ENCODE measurements around the gene ZMAT2.
A peak's percentile ranks its signal among the peaks of the same experiment; 100 is the strongest.
"Not testable (repeated sequence)": the region's sequence is repeated elsewhere in the genome, so short reads cannot be mapped to it uniquely, and the experiment has no call there.

The ZMAT2 gene

DNA sequence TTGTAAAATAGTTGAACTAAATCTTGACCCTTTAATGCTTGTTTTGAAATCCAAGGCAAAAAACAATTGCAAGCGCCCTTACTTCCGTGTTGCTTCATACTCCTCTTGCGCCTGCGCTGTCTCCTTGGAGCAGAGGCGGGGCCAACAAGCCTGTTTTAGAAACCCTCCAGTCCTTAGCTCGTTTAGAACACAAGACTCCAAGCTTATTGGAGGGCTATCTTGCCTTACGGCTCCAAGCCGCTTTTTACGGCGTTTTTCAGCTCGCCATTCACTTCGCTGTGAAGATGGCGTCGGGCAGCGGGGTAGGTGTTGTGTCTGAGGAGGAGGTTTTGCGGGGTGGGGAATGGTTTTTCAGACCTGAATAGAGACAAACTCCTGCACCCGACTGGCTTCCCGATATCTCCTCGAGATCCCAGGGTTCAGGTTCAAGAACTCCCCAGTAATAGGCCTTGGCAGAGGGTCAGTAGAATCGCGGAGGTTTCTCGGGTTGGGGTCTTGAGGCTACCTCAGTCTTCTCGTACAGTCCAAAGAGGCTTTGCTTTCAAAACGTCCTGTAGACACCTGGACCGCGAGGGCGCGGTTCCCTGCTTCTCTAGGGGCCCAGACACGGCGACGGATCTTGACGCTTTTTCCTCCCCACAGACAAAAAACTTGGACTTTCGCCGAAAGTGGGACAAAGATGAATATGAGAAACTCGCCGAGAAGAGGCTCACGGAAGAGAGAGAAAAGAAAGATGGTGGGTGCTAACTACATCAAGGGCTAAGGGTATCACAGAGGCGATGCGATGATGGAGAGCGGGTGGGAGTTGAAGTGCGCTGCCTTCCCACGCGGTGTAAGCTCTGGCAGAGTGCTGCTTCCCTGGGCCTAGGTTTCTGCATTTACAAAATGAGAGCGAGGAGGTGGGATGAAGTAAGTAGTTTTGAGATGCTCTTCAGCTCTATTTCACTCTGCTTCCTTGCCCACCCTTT, at the start of gene ZMAT2:
TSS of gene ZMAT2 (plus strand) at position 271 of the 968 bp plus-strand sequence. CDS start at position 285, 14 bp downstream.
- peak; percentile 96 for DNase-seq (ENCODE audit: extremely low read depth, low read depth)
- no peak for TF ChIP-seq CTCF (IDR thresholded peaks at IDR 0.05; ENCODE audit: low read depth, low read length)

- TF ChIP-seq CTCF (IDR thresholded peaks at IDR 0.05; ENCODE audit: low read depth, low read length) = no peak
- DNase-seq (ENCODE audit: extremely low read depth, low read depth) = no peak
These were observed 41.4 kb upstream of the ZMAT2 start for GRCh38 chr5:140658870-140659269.

GRCh38 chr5:140660371-140660770, 39.9 kb upstream of the ZMAT2 start:
- DNase-seq (ENCODE audit: extremely low read depth, low read depth) = not testable (repeated sequence)

DNA sequence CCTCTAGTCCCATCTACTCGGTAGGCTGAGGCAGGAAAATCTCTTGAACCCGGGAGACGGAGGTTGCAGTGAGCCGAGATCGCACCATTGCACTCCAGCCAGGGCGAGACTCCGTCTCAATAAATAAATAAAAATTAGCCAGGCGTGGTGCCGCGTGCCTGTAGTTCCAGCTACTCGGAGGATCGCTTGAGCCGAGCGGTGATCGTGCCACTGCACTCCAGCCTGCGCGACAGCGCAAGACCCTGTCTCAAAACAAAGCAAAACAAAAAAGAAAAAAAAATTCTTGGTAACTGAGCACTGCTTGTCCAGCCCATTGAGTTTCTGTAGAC, 36.3 kb upstream of the ZMAT2 start:
- DNase-seq (ENCODE audit: extremely low read depth, low read depth) = no peak
- no peak for TF ChIP-seq CTCF (IDR thresholded peaks at IDR 0.05; ENCODE audit: low read depth, low read length)

DNA sequence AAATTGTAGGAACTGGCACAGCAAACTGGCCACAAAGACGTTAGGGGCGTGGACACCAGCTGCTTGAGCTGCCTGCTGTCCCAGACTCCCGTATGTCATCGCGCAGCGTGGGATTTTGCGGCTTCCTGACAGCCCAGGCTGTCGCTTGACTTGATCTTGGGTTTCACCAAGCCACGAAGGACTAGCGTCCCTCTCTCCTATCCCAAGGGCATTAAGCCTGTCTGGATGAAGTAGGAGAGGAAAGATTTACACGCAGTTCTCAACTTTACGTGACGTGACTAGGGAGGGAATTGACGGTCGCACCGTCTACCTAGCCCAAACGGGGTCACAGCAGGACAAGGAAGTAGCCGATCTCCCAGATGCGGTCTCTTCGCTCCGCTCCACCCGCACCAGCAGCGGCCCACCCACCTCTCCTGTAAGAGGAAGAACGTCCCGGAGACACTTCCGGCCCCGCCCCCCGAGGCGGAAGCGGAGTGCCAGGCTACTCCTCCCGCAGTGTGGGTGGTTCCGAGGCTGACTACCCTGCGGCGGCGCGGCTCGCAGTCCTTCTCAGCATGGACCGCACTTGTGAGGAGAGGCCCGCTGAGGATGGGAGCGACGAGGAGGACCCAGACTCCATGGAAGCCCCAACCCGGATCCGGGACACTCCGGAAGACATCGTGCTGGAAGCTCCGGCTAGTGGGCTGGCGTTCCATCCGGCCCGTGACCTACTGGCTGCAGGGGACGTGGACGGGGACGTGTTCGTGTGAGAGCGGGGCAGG, 35.7 kb upstream of the ZMAT2 start, which contains the start of gene WDR55:
TSS of gene WDR55 (plus strand) at position 546 of the 761 bp plus-strand sequence. CDS start at position 555, 9 bp downstream.
- DNase-seq (ENCODE audit: extremely low read depth, low read depth) = peak; percentile 62
- TF ChIP-seq CTCF (IDR thresholded peaks at IDR 0.05; ENCODE audit: low read depth, low read length) = no peak

- DNase-seq (ENCODE audit: extremely low read depth, low read depth) = not testable (repeated sequence)
These were observed 29.2 kb upstream of the ZMAT2 start for GRCh38 chr5:140671035-140671434.

DNA sequence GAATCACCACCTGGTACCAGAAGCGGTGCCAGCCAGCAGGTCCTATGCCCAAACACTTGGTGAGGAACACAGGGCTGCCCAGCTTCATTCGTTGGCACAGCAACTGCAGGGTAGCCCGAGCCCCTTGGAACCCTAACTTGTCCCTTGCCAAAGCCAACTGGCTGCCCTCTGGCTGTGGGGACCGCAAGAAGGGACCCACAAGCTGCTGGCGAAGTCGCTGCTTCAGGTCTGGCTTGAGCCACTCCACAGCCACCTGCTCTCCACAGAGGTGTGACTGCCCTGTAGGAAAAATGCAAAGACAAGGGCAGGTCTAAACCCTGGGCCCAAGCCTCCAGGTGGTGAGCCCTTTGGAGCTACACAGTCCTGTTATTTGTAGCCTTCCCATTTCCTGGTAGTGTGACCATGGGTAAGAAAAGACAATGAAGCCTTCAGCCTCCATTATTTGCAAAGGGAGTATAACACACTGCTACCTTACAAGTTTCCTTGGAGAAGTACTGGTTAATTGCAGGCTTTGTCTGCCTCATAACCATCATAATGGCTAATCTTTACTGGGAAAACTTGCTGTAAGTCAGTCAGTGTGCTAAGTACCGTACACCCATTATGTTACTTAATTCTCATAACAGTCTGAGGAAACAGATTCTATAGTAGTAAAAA, 28.6 kb upstream of the ZMAT2 start:
- no peak for TF ChIP-seq CTCF (IDR thresholded peaks at IDR 0.05; ENCODE audit: low read depth, low read length)
- no peak for DNase-seq (ENCODE audit: extremely low read depth, low read depth)

Measured in AG09319 (cell line).